Loucy (cell line): ENCODE measurements around the gene TLCD5.
A peak's percentile ranks its signal among the peaks of the same experiment; 100 is the strongest.

Experiments used
- H2AFZ ChIP-seq: fragments of 200-600 bp; sonication (generic); 2 replicates; pipeline ENCODE4 v1.6.0; 2016; ENCODE audit warnings: antibody characterized with exemption, mild to moderate bottlenecking, low read length, moderate library complexity
- H3F3A ChIP-seq: fragments of 200-600 bp; 2 replicates; pipeline ENCODE4 v1.6.0; 2016; ENCODE audit warnings: antibody characterized with exemption, low read depth, mild to moderate bottlenecking
- H3K27me3 ChIP-seq: fragments of 200-600 bp; sonication (generic); 2 replicates; pipeline ENCODE4 v1.6.1; 2014; ENCODE audit warnings: low read length, mild to moderate bottlenecking; ENCODE audit not compliant: insufficient read depth, poor library complexity, severe bottlenecking
- H3K36me3 ChIP-seq: fragments of 200-600 bp; sonication (generic); 2 replicates; pipeline ENCODE4 v1.6.1; 2016; ENCODE audit warnings: low read length; ENCODE audit not compliant: insufficient read depth
- H3K4me1 ChIP-seq: fragments of 200-600 bp; sonication (generic); 2 replicates; pipeline ENCODE4 v1.5.1; 2014; ENCODE audit warnings: low read length, mild to moderate bottlenecking; ENCODE audit not compliant: insufficient read depth, poor library complexity, severe bottlenecking
- H3K4me2 ChIP-seq: fragments of 200-600 bp; sonication (generic); 2 replicates; pipeline ENCODE4 v1.6.0; 2014; ENCODE audit warnings: antibody characterized with exemption, low read length, low read depth, mild to moderate bottlenecking; ENCODE audit not compliant: poor library complexity, severe bottlenecking
- H3K4me3 ChIP-seq: fragments of 200-600 bp; sonication (generic); 2 replicates; pipeline ENCODE4 v1.5.1; 2014; ENCODE audit warnings: low read length, mild to moderate bottlenecking, mixed read lengths; ENCODE audit not compliant: poor library complexity, severe bottlenecking
- H3K79me2 ChIP-seq: fragments of 200-600 bp; sonication (generic); 2 replicates; pipeline ENCODE4 v1.6.1; 2014; ENCODE audit warnings: low read length; ENCODE audit not compliant: insufficient read depth
- H3K9ac ChIP-seq: fragments of 200-600 bp; sonication (generic); 2 replicates; pipeline ENCODE4 v1.6.0; 2014; ENCODE audit warnings: mild to moderate bottlenecking, low read depth, low read length, moderate library complexity; ENCODE audit not compliant: poor library complexity, severe bottlenecking
- H3K9me2 ChIP-seq: fragments of 200-600 bp; sonication (generic); replicated peaks from 2 replicates; pipeline ENCODE4 v1.6.1; 2016; ENCODE audit warnings: low read depth, low read length, mixed read lengths
- H3K9me3 ChIP-seq: fragments of 200-600 bp; sonication (generic); 2 replicates; pipeline ENCODE4 v1.6.1; 2014; ENCODE audit warnings: mild to moderate bottlenecking, antibody characterized with exemption, low read length, low read depth; ENCODE audit not compliant: insufficient read depth
- H4K20me1 ChIP-seq: fragments of 200-600 bp; sonication (generic); 2 replicates; pipeline ENCODE4 v1.6.0; 2014; ENCODE audit warnings: antibody characterized with exemption, low read length, mild to moderate bottlenecking; ENCODE audit not compliant: insufficient read depth, poor library complexity, severe bottlenecking
- EZH2phosphoT487 ChIP-seq: fragments of 200-600 bp; IDR thresholded peaks from 2 replicates; pipeline ENCODE4 v1.6.1; 2018; ENCODE audit warnings: antibody characterized with exemption, mild to moderate bottlenecking, moderate library complexity, borderline replicate concordance
- TF ChIP-seq, protein P1 (sequence below): fragments of 200-600 bp; sonication (generic); conservative IDR thresholded peaks from 2 replicates; pipeline ENCODE4 v1.5.1; 2014; ENCODE audit warnings: mild to moderate bottlenecking, antibody characterized with exemption, low read length

TLCD5 gene

DNA sequence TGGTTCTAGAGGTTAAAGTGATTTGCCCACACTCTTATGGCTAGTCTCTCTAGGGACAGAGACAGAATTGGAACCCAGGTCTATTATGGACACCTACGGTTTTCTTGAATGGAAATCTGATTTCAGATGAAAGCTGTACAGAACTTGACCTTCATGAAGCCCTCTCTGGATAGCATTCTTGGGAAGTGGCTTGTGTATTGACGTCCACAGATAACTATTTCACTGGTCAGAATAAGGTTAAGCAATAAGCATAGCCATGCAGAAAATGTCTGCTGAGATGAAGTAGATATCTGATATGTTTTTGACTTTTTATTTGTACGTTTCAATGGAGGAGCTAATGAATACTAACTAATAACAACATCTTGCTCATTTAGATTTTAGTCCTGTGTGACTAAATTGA, 1.1 kb downstream of the TLCD5 start:
- Histone ChIP-seq H3F3A (no peaks in the 10 kb centered on the region), H3K9me3 (no peaks in the 10 kb centered on the region), H3K27me3 (peaks cover 15% of the 10 kb centered on the region), H3K36me3 (no peaks in the 10 kb centered on the region), H4K20me1 (no peaks in the 10 kb centered on the region), H3K4me3 (no peak overlapping the region), H3K79me2 (no peaks in the 10 kb centered on the region), H3K9me2 (no peaks in the 10 kb centered on the region), H3K4me2 (peak overlapping the region; percentile 18), H3K9ac (no peak overlapping the region), H2AFZ (no peak overlapping the region), H3K4me1 (peaks cover 9% of the 10 kb centered on the region)
- TF ChIP-seq EZH2phosphoT487 = no peak
- TF ChIP-seq, protein P1, sequence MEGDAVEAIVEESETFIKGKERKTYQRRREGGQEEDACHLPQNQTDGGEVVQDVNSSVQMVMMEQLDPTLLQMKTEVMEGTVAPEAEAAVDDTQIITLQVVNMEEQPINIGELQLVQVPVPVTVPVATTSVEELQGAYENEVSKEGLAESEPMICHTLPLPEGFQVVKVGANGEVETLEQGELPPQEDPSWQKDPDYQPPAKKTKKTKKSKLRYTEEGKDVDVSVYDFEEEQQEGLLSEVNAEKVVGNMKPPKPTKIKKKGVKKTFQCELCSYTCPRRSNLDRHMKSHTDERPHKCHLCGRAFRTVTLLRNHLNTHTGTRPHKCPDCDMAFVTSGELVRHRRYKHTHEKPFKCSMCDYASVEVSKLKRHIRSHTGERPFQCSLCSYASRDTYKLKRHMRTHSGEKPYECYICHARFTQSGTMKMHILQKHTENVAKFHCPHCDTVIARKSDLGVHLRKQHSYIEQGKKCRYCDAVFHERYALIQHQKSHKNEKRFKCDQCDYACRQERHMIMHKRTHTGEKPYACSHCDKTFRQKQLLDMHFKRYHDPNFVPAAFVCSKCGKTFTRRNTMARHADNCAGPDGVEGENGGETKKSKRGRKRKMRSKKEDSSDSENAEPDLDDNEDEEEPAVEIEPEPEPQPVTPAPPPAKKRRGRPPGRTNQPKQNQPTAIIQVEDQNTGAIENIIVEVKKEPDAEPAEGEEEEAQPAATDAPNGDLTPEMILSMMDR = no peak

DNA sequence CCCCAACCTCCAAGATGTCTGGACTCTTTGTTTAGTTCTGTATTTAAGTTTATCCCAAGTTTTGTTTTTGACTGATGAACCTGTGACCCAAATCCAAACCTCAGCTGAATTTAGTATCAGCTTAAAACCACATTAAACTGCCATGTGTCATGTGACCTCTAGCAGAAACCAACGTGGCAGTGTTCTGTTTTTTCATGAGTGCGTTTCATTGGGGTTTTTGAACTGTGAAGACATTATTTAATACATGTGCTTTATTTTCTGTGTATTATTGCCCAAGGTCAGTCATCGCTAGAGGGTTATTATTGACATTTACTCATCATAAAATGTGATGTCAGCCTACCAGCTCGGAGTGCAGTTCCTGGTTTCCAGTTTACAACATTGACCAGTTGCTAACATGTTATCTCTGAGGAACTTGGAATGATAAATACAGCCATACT, 1.8 kb downstream of the TLCD5 start:
- Histone ChIP-seq H3K36me3 (no peaks in the 10 kb centered on the region), H3K9ac (no peak overlapping the region), H3K79me2 (no peaks in the 10 kb centered on the region), H3K4me3 (no peak overlapping the region), H3K4me1 (peaks cover 9% of the 10 kb centered on the region), H3K9me2 (no peaks in the 10 kb centered on the region), H3F3A (no peaks in the 10 kb centered on the region), H4K20me1 (no peaks in the 10 kb centered on the region), H3K4me2 (peak overlapping the region; percentile 18), H2AFZ (no peak overlapping the region), H3K9me3 (no peaks in the 10 kb centered on the region), H3K27me3 (peaks cover 21% of the 10 kb centered on the region)
- TF ChIP-seq, protein P1 = no peak
- TF ChIP-seq EZH2phosphoT487 = no peak

DNA sequence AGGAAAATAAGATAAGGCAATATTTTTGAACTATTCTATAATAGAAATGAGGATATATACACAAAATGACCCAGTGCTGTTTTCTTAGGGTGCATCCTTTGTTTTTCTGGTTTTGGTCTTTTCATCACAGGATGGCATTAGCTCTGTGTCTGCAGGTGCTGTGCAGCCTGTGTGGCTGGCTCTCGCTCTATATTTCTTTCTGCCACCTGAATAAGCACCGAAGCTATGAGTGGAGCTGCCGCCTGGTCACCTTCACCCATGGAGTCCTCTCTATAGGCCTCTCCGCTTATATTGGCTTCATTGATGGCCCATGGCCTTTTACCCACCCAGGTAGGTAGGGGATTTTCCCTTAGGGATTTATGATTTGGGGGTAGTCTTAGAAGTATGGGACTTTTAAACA, 2.2 kb downstream of the TLCD5 start:
- Histone ChIP-seq H3K36me3 (no peaks in the 10 kb centered on the region), H4K20me1 (no peaks in the 10 kb centered on the region), H3K9me3 (no peaks in the 10 kb centered on the region), H3K79me2 (no peaks in the 10 kb centered on the region), H3K27me3 (peaks cover 23% of the 10 kb centered on the region), H3K4me1 (peaks cover 9% of the 10 kb centered on the region), H3K9ac (no peak overlapping the region), H3K4me3 (no peak overlapping the region), H3F3A (no peaks in the 10 kb centered on the region), H2AFZ (no peak overlapping the region), H3K9me2 (no peaks in the 10 kb centered on the region), H3K4me2 (peak overlapping the region; percentile 18)
- TF ChIP-seq, protein P1 = no peak
- no peak for TF ChIP-seq EZH2phosphoT487
